ENCODE measurements around the gene PIP4K2A.
A peak's percentile ranks its signal among the peaks of the same experiment; 100 is the strongest.

Gene PIP4K2A

DNA sequence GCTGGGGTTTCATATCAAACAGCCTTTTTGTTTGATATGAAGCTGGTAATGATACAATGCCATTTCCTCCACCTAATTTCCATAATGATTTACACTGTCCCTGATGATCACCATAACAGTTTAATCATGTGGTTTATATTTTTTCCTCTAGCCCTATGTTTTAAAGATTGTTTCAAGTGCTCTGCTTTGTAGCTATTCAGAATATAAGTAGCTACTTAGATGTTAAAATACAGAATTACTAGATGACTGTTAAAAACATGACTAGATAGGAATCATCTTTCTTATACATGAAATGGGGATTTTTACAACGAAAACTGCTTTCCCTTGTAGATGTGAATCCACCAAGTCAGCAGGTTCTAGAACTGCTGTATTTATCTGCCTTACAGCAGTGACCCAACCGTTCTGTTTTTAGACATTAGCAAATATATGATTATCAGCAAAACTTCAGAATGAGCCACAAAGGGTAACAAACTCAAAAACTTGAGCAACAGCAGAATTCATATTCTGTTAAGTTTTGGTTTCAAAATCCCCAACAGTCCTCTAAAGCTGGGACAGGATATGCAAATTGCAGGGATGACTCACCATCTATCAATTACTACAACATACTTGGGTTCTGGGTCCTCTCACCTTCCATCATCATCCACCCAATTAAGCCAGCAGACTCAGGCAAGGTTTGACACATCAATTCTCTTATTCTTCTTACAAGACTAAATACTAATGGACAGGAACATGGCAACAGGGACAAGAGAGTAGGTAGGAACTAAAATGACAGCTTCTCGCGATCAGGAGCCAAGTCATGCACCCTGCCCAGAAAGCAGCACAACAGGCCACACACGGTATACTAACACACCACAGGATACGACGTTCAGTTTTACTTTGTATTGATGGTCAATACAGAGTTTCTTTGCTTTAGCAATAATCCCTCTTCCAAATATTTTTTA is 83.9 kb downstream of the PIP4K2A start:
- Histone ChIP-seq H3K27ac (ENCODE audit: low read depth, low read length) (peak overlapping the region; percentile 46), H2AFZ (ENCODE audit: low read length, unreplicated experiment) (no peak overlapping the region), H3K79me2 (ENCODE audit: control insufficient read depth, insufficient read depth, low read length, unreplicated experiment) (peaks cover 44% of the 10 kb centered on the region), H3K27me3 (ENCODE audit: insufficient read depth, low read length) (no peaks in the 10 kb centered on the region), H3K4me3 (ENCODE audit: low read depth, low read length) (peak overlapping the region; percentile 41; the same call in 1 of the 2 replicates), H3K4me1 (ENCODE audit: control insufficient read depth, insufficient read depth, low read length, unreplicated experiment) (peaks cover 53% of the 10 kb centered on the region), H3K36me3 (ENCODE audit: insufficient read depth, low read length) (no peaks in the 10 kb centered on the region)

DNA sequence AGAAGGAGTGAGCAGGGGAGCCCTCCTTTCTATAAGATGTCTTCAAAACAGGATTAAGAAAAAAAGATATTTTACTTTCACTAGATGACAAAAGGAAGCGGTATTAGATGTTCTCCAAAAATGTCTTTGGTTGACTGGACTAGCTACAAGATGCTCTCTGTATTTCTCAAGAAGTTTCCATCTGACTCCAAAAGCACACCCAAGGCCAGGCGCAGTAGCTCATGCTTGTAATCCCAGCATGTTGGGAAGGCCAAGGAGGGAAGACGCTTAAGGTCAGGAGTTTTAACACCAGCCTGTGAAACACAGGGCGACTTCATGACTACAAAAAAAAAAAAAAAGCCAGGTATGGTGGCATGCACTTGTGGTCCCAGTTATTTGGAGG is 84.5 kb downstream of the PIP4K2A start:
- Histone ChIP-seq H3K36me3 (ENCODE audit: insufficient read depth, low read length) (no peaks in the 10 kb centered on the region), H3K4me1 (ENCODE audit: control insufficient read depth, insufficient read depth, low read length, unreplicated experiment) (peaks cover 59% of the 10 kb centered on the region), H3K27me3 (ENCODE audit: insufficient read depth, low read length) (no peaks in the 10 kb centered on the region), H3K79me2 (ENCODE audit: control insufficient read depth, insufficient read depth, low read length, unreplicated experiment) (peaks cover 49% of the 10 kb centered on the region), H3K27ac (ENCODE audit: low read depth, low read length) (peak overlapping the region; percentile 46; the same call in 1 of the 2 replicates), H2AFZ (ENCODE audit: low read length, unreplicated experiment) (no peak overlapping the region), H3K4me3 (ENCODE audit: low read depth, low read length) (peak overlapping the region; percentile 41; the same call in 1 of the 2 replicates)

DNA sequence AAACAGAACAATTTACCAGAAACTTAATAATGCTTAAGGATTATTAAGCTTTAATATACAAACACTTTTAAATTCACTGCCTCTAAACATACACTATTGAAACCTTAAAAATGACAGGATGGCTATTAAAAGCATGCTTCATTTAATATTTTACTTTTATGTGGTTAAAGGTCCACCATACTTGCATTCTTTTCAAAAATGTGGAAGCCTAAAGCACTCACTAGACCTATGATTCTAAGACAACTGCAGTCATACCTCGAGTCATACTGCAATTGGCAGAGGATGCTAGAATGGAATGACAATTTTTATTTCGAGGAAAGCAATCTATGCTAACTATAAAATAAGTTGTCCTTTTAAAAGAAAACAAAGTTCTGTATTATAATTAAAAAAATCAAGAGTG is 85.3 kb downstream of the PIP4K2A start:
- peaks cover 67% of the 10 kb centered on the region for H3K4me1 ChIP-seq (ENCODE audit: control insufficient read depth, insufficient read depth, low read length, unreplicated experiment)
- H3K79me2 ChIP-seq (ENCODE audit: control insufficient read depth, insufficient read depth, low read length, unreplicated experiment) = peaks cover 49% of the 10 kb centered on the region
- H3K36me3 ChIP-seq (ENCODE audit: insufficient read depth, low read length) = no peaks in the 10 kb centered on the region
- no peak overlapping the region for H3K27ac ChIP-seq (ENCODE audit: low read depth, low read length)
- no peaks in the 10 kb centered on the region for H3K27me3 ChIP-seq (ENCODE audit: insufficient read depth, low read length)
- no peak overlapping the region for H3K4me3 ChIP-seq (ENCODE audit: low read depth, low read length)
- no peak overlapping the region for H2AFZ ChIP-seq (ENCODE audit: low read length, unreplicated experiment)

DNA sequence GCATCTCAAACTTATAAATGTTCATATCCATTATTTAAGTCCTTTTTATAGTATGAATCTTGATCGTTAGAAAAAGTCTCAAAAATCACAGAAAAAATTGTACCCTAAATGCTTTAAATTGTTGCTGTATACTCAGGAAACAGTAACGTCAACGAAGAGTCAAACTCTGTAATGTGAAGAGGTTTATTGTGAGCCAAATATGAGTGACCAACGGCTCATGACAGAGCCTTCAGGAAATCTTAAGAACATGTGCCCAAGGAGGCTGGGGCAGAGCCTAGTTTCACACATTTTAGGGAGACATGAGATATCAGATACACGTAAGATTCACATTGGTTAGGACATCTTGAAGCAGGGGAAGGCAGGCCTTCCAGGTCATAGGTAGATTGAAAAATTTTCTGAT is 86.1 kb downstream of the PIP4K2A start:
- no peak overlapping the region for H3K4me3 ChIP-seq (ENCODE audit: low read depth, low read length)
- H3K27ac ChIP-seq (ENCODE audit: low read depth, low read length) = no peak overlapping the region
- peaks cover 75% of the 10 kb centered on the region for H3K4me1 ChIP-seq (ENCODE audit: control insufficient read depth, insufficient read depth, low read length, unreplicated experiment)
- no peak overlapping the region for H2AFZ ChIP-seq (ENCODE audit: low read length, unreplicated experiment)
- H3K27me3 ChIP-seq (ENCODE audit: insufficient read depth, low read length) = no peaks in the 10 kb centered on the region
- no peaks in the 10 kb centered on the region for H3K36me3 ChIP-seq (ENCODE audit: insufficient read depth, low read length)
- H3K79me2 ChIP-seq (ENCODE audit: control insufficient read depth, insufficient read depth, low read length, unreplicated experiment) = peaks cover 54% of the 10 kb centered on the region

DNA sequence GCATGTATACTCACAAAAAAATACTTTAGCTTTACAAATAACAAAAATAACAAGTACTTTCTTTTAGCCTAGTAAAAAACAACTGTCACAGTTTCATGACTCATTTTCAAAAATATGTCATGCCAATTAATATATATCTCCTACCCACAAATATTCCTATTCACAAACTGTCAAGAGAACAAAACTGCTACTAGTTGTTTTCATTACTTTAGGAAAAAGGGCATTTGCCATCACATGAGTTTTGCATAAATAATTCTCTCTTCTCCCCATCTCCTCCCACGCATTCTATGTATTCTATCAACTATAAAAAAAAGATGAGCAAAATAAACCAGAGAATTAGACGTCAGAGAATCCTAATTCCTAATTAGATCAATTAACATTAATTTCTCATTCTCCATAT is 87.6 kb downstream of the PIP4K2A start:
- H3K79me2 ChIP-seq (ENCODE audit: control insufficient read depth, insufficient read depth, low read length, unreplicated experiment) = peaks cover 65% of the 10 kb centered on the region
- no peaks in the 10 kb centered on the region for H3K27me3 ChIP-seq (ENCODE audit: insufficient read depth, low read length)
- no peak overlapping the region for H2AFZ ChIP-seq (ENCODE audit: low read length, unreplicated experiment)
- H3K27ac ChIP-seq (ENCODE audit: low read depth, low read length) = no peak overlapping the region
- H3K4me1 ChIP-seq (ENCODE audit: control insufficient read depth, insufficient read depth, low read length, unreplicated experiment) = peaks cover 76% of the 10 kb centered on the region
- H3K4me3 ChIP-seq (ENCODE audit: low read depth, low read length) = no peak overlapping the region
- H3K36me3 ChIP-seq (ENCODE audit: insufficient read depth, low read length) = no peaks in the 10 kb centered on the region

DNA sequence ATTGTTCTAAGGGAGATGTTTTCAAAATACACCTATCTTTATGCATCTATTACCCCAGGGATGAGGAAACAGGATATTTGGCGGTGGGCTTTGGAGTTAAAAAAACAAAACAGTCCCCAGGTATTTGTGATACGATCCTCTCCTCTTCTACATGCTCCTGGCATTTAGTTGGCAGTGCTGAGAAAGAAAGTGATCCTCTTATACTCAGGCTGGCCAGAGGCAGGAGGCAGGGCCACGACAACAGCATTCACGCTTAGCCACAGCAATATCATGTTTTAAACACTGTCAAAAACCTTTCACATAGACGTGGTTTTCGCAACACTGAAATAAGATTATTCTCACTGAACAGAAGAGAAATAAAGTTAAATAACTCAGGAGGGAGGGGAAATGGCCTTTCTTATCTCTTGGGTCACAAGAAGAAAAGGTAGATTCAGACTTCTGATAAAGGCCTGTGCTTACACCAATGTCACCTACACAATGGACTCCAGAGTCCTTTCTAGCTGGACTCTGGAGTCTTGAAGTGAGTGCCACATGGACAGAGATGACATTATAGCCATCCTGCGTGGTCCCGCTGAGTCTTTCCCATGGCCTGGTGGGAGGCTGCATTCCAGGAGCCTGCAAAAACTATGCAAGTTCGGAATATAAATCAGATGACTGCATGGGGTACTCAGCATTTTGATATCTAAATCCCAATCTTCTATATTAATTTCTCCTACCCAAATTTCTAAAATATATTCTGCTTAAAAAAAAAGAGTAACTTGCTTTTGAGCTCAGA is 88.7 kb downstream of the PIP4K2A start:
- Histone ChIP-seq H2AFZ (ENCODE audit: low read length, unreplicated experiment) (no peak overlapping the region), H3K36me3 (ENCODE audit: insufficient read depth, low read length) (no peaks in the 10 kb centered on the region), H3K27me3 (ENCODE audit: insufficient read depth, low read length) (no peaks in the 10 kb centered on the region), H3K4me3 (ENCODE audit: low read depth, low read length) (no peak overlapping the region), H3K27ac (ENCODE audit: low read depth, low read length) (no peak overlapping the region), H3K79me2 (ENCODE audit: control insufficient read depth, insufficient read depth, low read length, unreplicated experiment) (peaks cover 68% of the 10 kb centered on the region), H3K4me1 (ENCODE audit: control insufficient read depth, insufficient read depth, low read length, unreplicated experiment) (peaks cover 80% of the 10 kb centered on the region)

DNA sequence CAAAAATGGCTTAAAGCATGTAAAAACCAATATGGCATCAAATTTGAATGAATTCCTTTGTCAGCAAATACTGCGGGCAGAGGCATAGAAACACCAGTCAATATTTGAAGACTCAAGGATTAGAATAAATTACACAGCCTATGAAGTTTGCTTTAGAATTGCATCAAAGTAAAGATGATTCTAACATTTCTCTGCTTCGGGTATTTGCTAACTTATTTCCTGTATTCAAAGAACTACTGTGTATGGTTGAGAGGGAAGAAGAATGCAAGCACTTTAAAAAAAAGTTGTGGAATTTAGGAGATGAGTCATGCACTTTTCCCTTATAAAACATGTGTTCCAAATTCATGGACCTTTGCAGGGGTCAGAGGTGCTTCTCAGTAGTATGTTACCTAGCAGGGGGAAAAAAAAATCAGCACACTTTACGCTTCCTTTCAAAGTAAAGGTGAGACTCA is 90.1 kb downstream of the PIP4K2A start:
- Histone ChIP-seq H3K27ac (ENCODE audit: low read depth, low read length) (peak overlapping the region; percentile 69), H2AFZ (ENCODE audit: low read length, unreplicated experiment) (no peak overlapping the region), H3K4me3 (ENCODE audit: low read depth, low read length) (0 out of 2 replicates have a peak overlapping the region, but pooled peaks have one; percentile 12), H3K4me1 (ENCODE audit: control insufficient read depth, insufficient read depth, low read length, unreplicated experiment) (peaks cover 76% of the 10 kb centered on the region), H3K27me3 (ENCODE audit: insufficient read depth, low read length) (no peaks in the 10 kb centered on the region), H3K79me2 (ENCODE audit: control insufficient read depth, insufficient read depth, low read length, unreplicated experiment) (peaks cover 57% of the 10 kb centered on the region), H3K36me3 (ENCODE audit: insufficient read depth, low read length) (no peaks in the 10 kb centered on the region)

DNA sequence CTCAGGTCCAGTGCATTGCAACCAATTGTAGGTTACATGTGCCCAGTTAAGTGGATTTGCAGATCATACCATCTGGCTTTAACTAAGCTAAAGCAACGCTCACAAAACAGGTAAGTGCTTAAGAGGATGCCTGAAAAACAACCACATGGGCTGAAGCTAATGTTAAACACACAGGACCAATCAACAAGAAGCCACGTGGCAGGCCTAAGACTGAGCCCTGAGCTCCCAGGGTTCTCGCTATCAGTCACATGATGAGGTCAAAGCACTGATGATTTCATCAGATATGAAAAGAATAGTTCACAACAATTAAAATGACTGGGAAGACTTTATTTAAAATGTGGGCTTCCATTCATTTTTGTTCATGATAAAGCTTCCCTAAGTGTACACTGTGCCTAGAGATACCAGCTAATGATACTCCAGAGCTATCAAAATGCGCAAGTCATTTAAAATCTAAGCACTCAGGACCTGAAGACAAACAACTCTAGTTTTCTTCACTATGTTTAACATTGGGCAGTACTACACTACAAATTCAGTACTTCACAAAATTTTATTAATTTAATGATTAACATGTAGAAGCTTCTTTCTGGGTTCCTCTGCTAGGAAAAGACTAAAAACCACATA is 90.6 kb downstream of the PIP4K2A start:
- Histone ChIP-seq H3K4me1 (ENCODE audit: control insufficient read depth, insufficient read depth, low read length, unreplicated experiment) (peaks cover 72% of the 10 kb centered on the region), H2AFZ (ENCODE audit: low read length, unreplicated experiment) (no peak overlapping the region), H3K27me3 (ENCODE audit: insufficient read depth, low read length) (no peaks in the 10 kb centered on the region), H3K79me2 (ENCODE audit: control insufficient read depth, insufficient read depth, low read length, unreplicated experiment) (peaks cover 53% of the 10 kb centered on the region), H3K36me3 (ENCODE audit: insufficient read depth, low read length) (no peaks in the 10 kb centered on the region), H3K4me3 (ENCODE audit: low read depth, low read length) (0 out of 2 replicates have a peak overlapping the region, but pooled peaks have one; percentile 12), H3K27ac (ENCODE audit: low read depth, low read length) (peak overlapping the region; percentile 69)

DNA sequence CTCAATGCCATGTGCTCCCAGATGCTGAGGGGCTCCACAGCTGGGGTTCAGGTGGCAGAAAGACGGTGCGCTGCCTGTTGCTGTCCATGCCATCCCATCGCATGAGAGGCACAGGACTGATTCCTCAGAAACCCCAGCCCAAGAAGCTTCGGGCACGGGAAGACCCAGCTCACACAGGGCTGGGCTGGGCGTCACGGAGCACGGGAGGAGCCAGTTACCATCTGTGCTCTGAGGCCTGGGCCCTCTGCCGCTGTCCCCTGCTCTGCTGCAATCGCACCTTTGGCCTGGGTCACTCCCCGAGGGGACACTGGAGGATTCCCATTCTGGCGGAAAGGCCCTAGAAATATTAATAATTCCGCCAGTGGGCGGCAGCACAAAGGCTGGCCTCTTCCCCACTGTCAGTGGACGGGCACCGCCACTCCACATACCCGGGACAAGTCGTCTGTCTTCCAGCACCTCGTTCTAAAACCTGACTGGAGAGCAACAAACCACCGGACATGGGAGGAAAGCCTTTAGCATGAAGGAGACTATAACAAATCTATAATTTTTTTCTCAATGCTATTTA is 92.1 kb downstream of the PIP4K2A start:
- Histone ChIP-seq H3K36me3 (ENCODE audit: insufficient read depth, low read length) (no peaks in the 10 kb centered on the region), H3K4me3 (ENCODE audit: low read depth, low read length) (no peak overlapping the region), H3K27me3 (ENCODE audit: insufficient read depth, low read length) (no peaks in the 10 kb centered on the region), H3K79me2 (ENCODE audit: control insufficient read depth, insufficient read depth, low read length, unreplicated experiment) (peaks cover 52% of the 10 kb centered on the region), H3K27ac (ENCODE audit: low read depth, low read length) (no peak overlapping the region), H2AFZ (ENCODE audit: low read length, unreplicated experiment) (no peak overlapping the region), H3K4me1 (ENCODE audit: control insufficient read depth, insufficient read depth, low read length, unreplicated experiment) (peaks cover 76% of the 10 kb centered on the region)

DNA sequence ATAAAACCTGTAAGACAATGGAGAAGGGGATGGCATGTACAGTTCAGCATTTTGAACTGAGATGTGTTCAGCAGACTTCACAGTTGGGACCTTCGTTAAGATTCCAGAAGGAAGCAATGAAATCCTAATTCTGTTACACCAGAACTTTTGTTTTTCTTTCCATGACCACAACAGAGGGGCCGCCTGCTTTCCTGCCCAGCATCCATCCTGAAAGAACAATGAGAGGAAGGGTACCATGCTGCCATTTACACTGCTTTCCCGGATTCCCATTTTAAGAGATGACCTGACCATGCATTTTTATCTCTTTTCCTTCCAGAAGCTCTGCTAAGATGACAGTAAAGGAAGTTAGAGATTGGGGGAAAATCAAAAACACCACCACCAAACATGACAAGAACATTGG is 92.7 kb downstream of the PIP4K2A start:
- H2AFZ ChIP-seq (ENCODE audit: low read length, unreplicated experiment) = no peak overlapping the region
- H3K4me3 ChIP-seq (ENCODE audit: low read depth, low read length) = no peak overlapping the region
- no peaks in the 10 kb centered on the region for H3K36me3 ChIP-seq (ENCODE audit: insufficient read depth, low read length)
- H3K27me3 ChIP-seq (ENCODE audit: insufficient read depth, low read length) = no peaks in the 10 kb centered on the region
- H3K79me2 ChIP-seq (ENCODE audit: control insufficient read depth, insufficient read depth, low read length, unreplicated experiment) = peaks cover 54% of the 10 kb centered on the region
- peak overlapping the region; percentile 91; the same call in 1 of the 2 replicates for H3K27ac ChIP-seq (ENCODE audit: low read depth, low read length)
- peaks cover 76% of the 10 kb centered on the region for H3K4me1 ChIP-seq (ENCODE audit: control insufficient read depth, insufficient read depth, low read length, unreplicated experiment)

Data from ACC112 (cell line).